Pancreas (tissue), 10 donors: ENCODE measurements around the gene ARFGEF3. TPM values are rescaled to one million over a fixed set of nuclear protein-coding genes. Genes with fewer than 3 reads are reported as not detected.

Experiments
- ATAC-seq, 4 donors: fragments of 200-7000 bp; cut with Tn5 transposase; one replicate each; pipeline versions ENCODE4 v1.8.0 to v1.9.1; 2020; ENCODE audit warnings: mild to moderate bottlenecking in 4 of 4, moderate library complexity in 4 of 4
- DNase-seq, 6 donors: peaks; one replicate each; pipeline ENCODE4 v3.0.0-alpha.2; 2020
- FAIRE-seq: peaks from 2 replicates; lab custom pipeline; 2012; peaks lifted over from hg19 to GRCh38; lab: Jason Lieb, UNC
- H3K27ac ChIP-seq, 4 donors: fragments of 200-600 bp; sonication (generic); 1 replicate in 3 of 4; 2 replicates in 1 of 4; pipeline versions ENCODE4 v1.5.0 to v1.8.0; 2020
- H3K27me3 ChIP-seq, 4 donors: fragments of 200-600 bp; one replicate each; pipeline ENCODE4 v1.8.0; 2021
- H3K36me3 ChIP-seq, 3 donors: fragments of 200-600 bp; sonication (generic) in 1 of 3; one replicate each; pipeline versions ENCODE4 v1.5.0 to v1.8.0; 2020 to 2021
- H3K4me1 ChIP-seq, 3 donors: fragments of 200-600 bp; one replicate each; pipeline ENCODE4 v1.8.0; 2021
- H3K4me3 ChIP-seq, 4 donors: fragments of 200-600 bp; sonication (generic) in 2 of 4; one replicate each; pipeline versions ENCODE4 v1.5.0 to v1.8.0; 2020 to 2021
- H3K9me3 ChIP-seq, 4 donors: fragments of 200-600 bp; one replicate each; pipeline ENCODE4 v1.8.0; 2021
- WGBS, 2 donors: extraction: QIAGEN DNeasy Blood & Tissue Kit; methylation state at CpG; one replicate each; pipeline ENCODE4 v1.1.7; 2013; 5-methylcytosine and 5-hydroxymethylcytosine counted together
- intact Hi-C, 3 donors: fragments of 100-400 bp; cut with DNase I; formaldehyde crosslinking; loops; one replicate each; pipeline versions ENCODE4 v1.11.1 to v1.14.2; 2022
- polyA plus RNA-seq, 2 donors: library from polyadenylated mRNA; stranded (reverse); fragments of 200-250 nt; gene quantifications; one replicate each; pipeline ENCODE4 v1.2.3, GENCODE V29; 2013
- total RNA-seq, 6 donors: library from RNA; stranded (reverse); fragmentation: NEBNext Ultra II Directional in 4 of 6; extraction: Animal tissue kit (Norgen Biotek cat#: 25700) in 4 of 6; gene quantifications; one replicate each; pipeline versions ENCODE4 v1.2.1 to v1.2.4, GENCODE V29; 2021 to 2023
- TF ChIP-seq, protein P1 (sequence below), 4 donors: fragments of 200-600 bp; sonication (generic) in 3 of 4; IDR thresholded peaks; one replicate each; pipeline versions ENCODE4 v1.5.0 to v1.8.0; 2021; ENCODE audit warnings: antibody characterized with exemption in 4 of 4
- donor health status: healthy with polysubstance abuse.
- donor health status: DM: no; HTN: no; CAD: no; lungs with moderate emphysema.
- donor health status: DM: no; HTN: no; CAD: no.
- donor health status: control.
- donor health status: control.
- donor health status: Bipolar disorder and iron deficiency.
- donor health status: DM: yes; HTN: yes; CAD: no.
- donor health status: DM: no; HTN: no; CAD: no.
- donor health status: DM: no; HTN: no; CAD: no.
- donor health status: DM: yes; HTN: yes; CAD: no.

The ARFGEF3 gene
- total and polyA plus RNA-seq, 8 donors = 4.8 to 19.0 (median 15.7) TPM

DNA sequence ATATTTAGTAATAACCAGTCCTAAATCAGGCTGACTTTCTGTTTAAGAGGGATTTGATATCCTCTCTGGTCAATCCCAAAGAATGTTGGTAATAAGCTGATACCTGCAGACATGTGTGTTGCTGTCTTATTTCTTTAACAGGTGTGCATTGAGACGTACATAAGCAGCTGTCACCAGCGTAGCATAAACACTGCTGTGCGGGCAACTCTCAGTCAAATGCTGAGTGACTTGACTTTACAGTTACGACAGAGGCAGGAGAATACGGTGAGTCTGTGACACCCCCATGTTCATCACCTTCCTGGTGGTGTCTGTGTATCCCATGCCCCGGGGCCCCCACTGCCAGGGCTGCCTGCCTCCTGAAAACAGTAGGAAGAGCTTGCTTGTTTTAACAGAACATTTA, 76.6 kb downstream of the ARFGEF3 start:
- peak in 1 of 6 donors; percentile 24 for DNase-seq
- intact Hi-C loops = loop anchor here in 1 of 3 donors (10.0 kb wide), 1 partner anchor 74 kb away; the partner anchor contains the start of gene ARFGEF3
- Histone ChIP-seq H3K27ac (peak overlapping the region in 1 of 4 donors; percentile 11), H3K27me3 (no peaks in the 10 kb centered on the region), H3K9me3 (no peaks in the 10 kb centered on the region), H3K36me3 (no peaks in the 10 kb centered on the region), H3K4me3 (no peak overlapping the region), H3K4me1 (peaks cover 21 to 67% (median 46%) of the 10 kb centered on the region in 3 donors)
- TF ChIP-seq, protein P1, sequence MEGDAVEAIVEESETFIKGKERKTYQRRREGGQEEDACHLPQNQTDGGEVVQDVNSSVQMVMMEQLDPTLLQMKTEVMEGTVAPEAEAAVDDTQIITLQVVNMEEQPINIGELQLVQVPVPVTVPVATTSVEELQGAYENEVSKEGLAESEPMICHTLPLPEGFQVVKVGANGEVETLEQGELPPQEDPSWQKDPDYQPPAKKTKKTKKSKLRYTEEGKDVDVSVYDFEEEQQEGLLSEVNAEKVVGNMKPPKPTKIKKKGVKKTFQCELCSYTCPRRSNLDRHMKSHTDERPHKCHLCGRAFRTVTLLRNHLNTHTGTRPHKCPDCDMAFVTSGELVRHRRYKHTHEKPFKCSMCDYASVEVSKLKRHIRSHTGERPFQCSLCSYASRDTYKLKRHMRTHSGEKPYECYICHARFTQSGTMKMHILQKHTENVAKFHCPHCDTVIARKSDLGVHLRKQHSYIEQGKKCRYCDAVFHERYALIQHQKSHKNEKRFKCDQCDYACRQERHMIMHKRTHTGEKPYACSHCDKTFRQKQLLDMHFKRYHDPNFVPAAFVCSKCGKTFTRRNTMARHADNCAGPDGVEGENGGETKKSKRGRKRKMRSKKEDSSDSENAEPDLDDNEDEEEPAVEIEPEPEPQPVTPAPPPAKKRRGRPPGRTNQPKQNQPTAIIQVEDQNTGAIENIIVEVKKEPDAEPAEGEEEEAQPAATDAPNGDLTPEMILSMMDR (IDR thresholded peaks at IDR 0.05) = no peak
- no peak for FAIRE-seq
- WGBS, 2 donors = 43 to 66% methylated on average over 6 of the region's 6 CpGs
- ATAC-seq = peak in 1 of 4 donors; percentile 5

DNA sequence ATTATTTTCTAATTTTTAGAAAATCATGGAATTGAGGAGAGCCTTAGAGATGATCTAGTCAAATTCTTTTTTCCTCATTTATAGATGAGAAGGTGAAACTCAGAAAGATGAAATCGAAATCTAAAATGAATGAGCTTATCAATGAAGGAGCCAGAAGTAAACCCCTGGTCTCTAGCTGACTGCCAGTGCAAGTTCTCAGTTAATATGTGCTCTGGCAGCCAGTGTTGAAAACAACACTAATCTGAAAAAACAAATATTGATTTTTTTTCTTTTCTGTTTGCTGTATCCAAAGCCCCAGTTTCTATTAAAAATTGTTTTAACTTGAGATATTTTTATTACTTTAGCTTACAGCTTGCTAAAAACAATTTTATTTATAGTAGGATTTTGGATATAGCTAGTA, 78.0 kb downstream of the ARFGEF3 start:
- FAIRE-seq = no peak

DNA sequence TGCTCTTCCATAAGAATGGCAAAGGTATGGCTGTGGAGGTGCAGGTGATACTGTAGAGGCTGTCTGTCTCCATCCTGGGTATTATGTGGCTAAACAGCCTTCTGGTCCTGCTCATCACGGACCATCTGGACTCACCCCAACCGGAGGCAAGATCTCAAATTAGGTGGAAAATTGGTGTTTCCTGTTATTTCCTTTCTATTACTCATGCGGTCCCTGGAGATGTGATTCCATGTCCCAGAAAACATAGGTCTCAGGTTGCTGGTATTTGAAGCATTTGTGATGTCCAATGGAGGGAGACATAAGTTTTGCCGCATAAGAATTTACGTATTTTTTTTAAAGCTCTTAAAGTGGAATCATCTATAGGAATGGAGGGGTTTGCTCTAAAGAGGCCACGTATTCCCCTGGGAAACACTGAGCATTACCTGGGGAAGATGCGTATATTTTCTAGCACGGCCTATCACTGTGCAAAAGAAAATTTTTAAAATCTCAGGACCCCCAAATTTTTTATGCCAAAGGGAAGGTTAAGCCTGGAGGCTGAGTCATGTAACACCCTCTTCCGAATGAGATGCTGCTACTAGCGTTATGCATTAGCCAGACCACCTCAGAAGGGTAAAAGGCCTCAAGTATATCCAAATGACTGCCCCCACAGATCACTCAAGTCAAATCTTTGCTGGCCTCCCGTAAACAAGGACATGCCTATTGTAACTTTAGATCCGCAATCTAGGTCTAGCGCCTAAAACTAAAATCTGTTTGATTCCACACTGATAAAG, 78.9 kb downstream of the ARFGEF3 start:
- peaks cover 13 to 66% (median 50%) of the 10 kb centered on the region in 3 donors for H3K4me1 ChIP-seq

More for the DNA sequence above, 78.0 kb downstream of the ARFGEF3 start:
- peak in 1 of 6 donors; percentile 39 for DNase-seq
- H3K4me3 ChIP-seq = no peak overlapping the region
- WGBS, 2 donors = 6 to 9% methylated on average over 1 of the region's 1 CpG
- intact Hi-C loops = loop anchor here in 1 of 3 donors (10.0 kb wide), 1 partner anchor 75 kb away; the partner anchor contains the start of gene ARFGEF3
- TF ChIP-seq, protein P1 (IDR thresholded peaks at IDR 0.05) = no peak
- no peaks in the 10 kb centered on the region for H3K36me3 ChIP-seq
- peak overlapping the region in 2 of 4 donors; percentile 4 to 38 for H3K27ac ChIP-seq
- H3K9me3 ChIP-seq = no peaks in the 10 kb centered on the region
- peaks cover 20 to 73% (median 50%) of the 10 kb centered on the region in 3 donors for H3K4me1 ChIP-seq
- peak; percentile 68 to 78 (median 68) for ATAC-seq
- H3K27me3 ChIP-seq = no peaks in the 10 kb centered on the region

DNA sequence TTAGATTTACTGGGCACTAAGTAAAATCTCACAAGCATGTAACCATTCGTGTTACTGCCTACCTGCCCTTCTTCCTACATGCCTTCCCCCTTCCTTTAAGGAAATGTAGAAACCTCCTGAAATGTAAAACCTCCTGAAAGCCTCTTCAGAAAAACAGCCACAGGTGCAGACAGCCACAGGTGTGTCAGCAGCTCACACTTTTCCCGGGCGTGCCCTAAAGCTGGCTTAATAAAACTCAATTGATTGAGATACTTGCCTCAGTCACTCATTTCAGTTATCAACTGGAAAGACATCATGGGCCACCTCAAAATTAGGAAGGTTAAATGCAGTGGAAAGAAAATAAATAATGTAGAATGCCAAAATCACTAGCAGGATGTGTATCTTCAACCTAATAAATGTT, 79.6 kb downstream of the ARFGEF3 start:
- Histone ChIP-seq H3K36me3 (no peaks in the 10 kb centered on the region), H3K4me1 (peaks cover 13 to 66% (median 50%) of the 10 kb centered on the region in 3 donors), H3K27ac (peak overlapping the region in 1 of 4 donors; percentile 75), H3K9me3 (no peaks in the 10 kb centered on the region), H3K27me3 (no peaks in the 10 kb centered on the region), H3K4me3 (no peak overlapping the region)
- TF ChIP-seq, protein P1 (IDR thresholded peaks at IDR 0.05) = no peak
- no peak for DNase-seq
- 37 to 41% methylated on average over 3 of the region's 3 CpGs for WGBS, 2 donors
- intact Hi-C loops = no loop called here
- no peak for FAIRE-seq
- ATAC-seq = peak in 1 of 4 donors; percentile 5

More for the DNA sequence above, 78.9 kb downstream of the ARFGEF3 start:
- H3K36me3 ChIP-seq = no peaks in the 10 kb centered on the region
- DNase-seq (no peak), ATAC-seq (peak in 1 of 4 donors; percentile 49), FAIRE-seq (no peak)
- intact Hi-C loops = no loop called here
- H3K4me3 ChIP-seq = no peak overlapping the region
- H3K9me3 ChIP-seq = no peaks in the 10 kb centered on the region
- peak overlapping the region in 2 of 4 donors; percentile 38 to 75 for H3K27ac ChIP-seq
- 72 to 74% methylated on average over 13 of the region's 13 CpGs for WGBS, 2 donors
- TF ChIP-seq, protein P1 (IDR thresholded peaks at IDR 0.05) = no peak
- H3K27me3 ChIP-seq = no peaks in the 10 kb centered on the region
